Measurements from ENCODE around the gene DERL3. TPM values are rescaled to one million over a fixed set of nuclear protein-coding genes. Genes with fewer than 3 reads are reported as not detected.

DERL3 gene
- polyA plus RNA-seq, 1 experiment: 0.27 TPM

- no peak overlapping the region for H3K27ac ChIP-seq (ENCODE audit: low read depth, low read length)
- no peak for DNase-seq (ENCODE audit: low read depth, low spot score)
- CTCF ChIA-PET: interaction anchor here (0.6 to 2.7 kb wide), 3 partner anchors 10 to 133 kb away, joined by 3 to 39 read pairs (median 3); partner anchors contain the start of gene SLC2A11
Observed at GRCh38 chr22:23847991-23848864, 9.4 kb upstream of the DERL3 start.

GRCh38 chr22:23847310-23847920, 8.6 kb upstream of the DERL3 start:
- Histone ChIP-seq H3K27me3 (ENCODE audit: control insufficient read depth, insufficient read depth, low read length) (peaks cover 4% of the 10 kb centered on the region), H3K4me3 (ENCODE audit: low read depth, low read length) (no peak overlapping the region), H3K9me3 (ENCODE audit: control insufficient read depth, insufficient read depth, low read length) (no peaks in the 10 kb centered on the region), H3K27ac (ENCODE audit: low read depth, low read length) (no peak overlapping the region)
- no peak for DNase-seq (ENCODE audit: low read depth, low spot score)
- CTCF ChIA-PET: interaction anchor here (0.7 to 3.6 kb wide), 3 partner anchors 67 to 132 kb away, joined by 3 to 12 read pairs (median 3); partner anchors contain the start of gene MMP11
- POLR2A ChIA-PET: no interaction called here
- TF ChIP-seq CTCF (IDR thresholded peaks at IDR 0.05; ENCODE audit: low read depth, low read length): no peak

More at GRCh38 chr22:23847991-23848864, 9.4 kb upstream of the DERL3 start:
- Histone ChIP-seq H3K9me3 (ENCODE audit: control insufficient read depth, insufficient read depth, low read length) (no peaks in the 10 kb centered on the region), H3K27me3 (ENCODE audit: control insufficient read depth, insufficient read depth, low read length) (no peaks in the 10 kb centered on the region), H3K4me3 (ENCODE audit: low read depth, low read length) (no peak overlapping the region)
- POLR2A ChIA-PET: interaction anchor here (0.7 kb wide), 1 partner anchor 185 kb away, joined by 7 read pairs; no protein-coding TSS in a partner anchor
- no peak for TF ChIP-seq CTCF (IDR thresholded peaks at IDR 0.05; ENCODE audit: low read depth, low read length)

GRCh38 chr22:23846081-23846469, 7.3 kb upstream of the DERL3 start:
- no peak for DNase-seq (ENCODE audit: low read depth, low spot score)
- POLR2A ChIA-PET: interaction anchor here (0.6 kb wide), 1 partner anchor 11 kb away, joined by 3 read pairs; the partner anchor contains the start of gene SLC2A11
- H3K27ac ChIP-seq (ENCODE audit: low read depth, low read length): no peak overlapping the region

GRCh38 chr22:23845265-23846080, 6.7 kb upstream of the DERL3 start:
- no peak overlapping the region for H3K27ac ChIP-seq (ENCODE audit: low read depth, low read length)
- CTCF ChIA-PET: interaction anchor here (0.8 to 3.6 kb wide), 7 partner anchors 12 to 218 kb away, joined by 3 to 12 read pairs (median 4); partner anchors contain the start of genes MIF, MMP11 and SLC2A11
- H3K9me3 ChIP-seq (ENCODE audit: control insufficient read depth, insufficient read depth, low read length): no peaks in the 10 kb centered on the region; the same call in 1 of the 2 replicates
- POLR2A ChIA-PET: interaction anchor here (0.6 to 1.3 kb wide), 2 partner anchors 12 to 42 kb away, joined by 3 to 4 read pairs; partner anchors contain the start of gene SLC2A11
- H3K4me3 ChIP-seq (ENCODE audit: low read depth, low read length): no peak overlapping the region
- peaks cover 18% of the 10 kb centered on the region for H3K27me3 ChIP-seq (ENCODE audit: control insufficient read depth, insufficient read depth, low read length)
- no peak for DNase-seq (ENCODE audit: low read depth, low spot score)
- TF ChIP-seq CTCF (IDR thresholded peaks at IDR 0.05; ENCODE audit: low read depth, low read length): no peak

More at GRCh38 chr22:23846081-23846469, 7.3 kb upstream of the DERL3 start:
- no peak overlapping the region for H3K4me3 ChIP-seq (ENCODE audit: low read depth, low read length)
- H3K27me3 ChIP-seq (ENCODE audit: control insufficient read depth, insufficient read depth, low read length): peaks cover 16% of the 10 kb centered on the region
- no peak for TF ChIP-seq CTCF (IDR thresholded peaks at IDR 0.05; ENCODE audit: low read depth, low read length)
- H3K9me3 ChIP-seq (ENCODE audit: control insufficient read depth, insufficient read depth, low read length): no peaks in the 10 kb centered on the region; the same call in 1 of the 2 replicates
- CTCF ChIA-PET: interaction anchor here (0.8 to 3.6 kb wide), 6 partner anchors 31 to 219 kb away, joined by 3 to 12 read pairs (median 4); partner anchors contain the start of genes MIF and MMP11

Data from AG04450 (cell line).